ENCODE measurements around the gene C4A. TPM values are rescaled to one million over a fixed set of nuclear protein-coding genes. Genes with fewer than 3 reads are reported as not detected.

C4A gene
- total and polyA plus RNA-seq, 2 of the 13 experiments (the other 11 are each of a cell fraction or from before 2014, with no cell fraction given) = 165 to 478 TPM

DNA sequence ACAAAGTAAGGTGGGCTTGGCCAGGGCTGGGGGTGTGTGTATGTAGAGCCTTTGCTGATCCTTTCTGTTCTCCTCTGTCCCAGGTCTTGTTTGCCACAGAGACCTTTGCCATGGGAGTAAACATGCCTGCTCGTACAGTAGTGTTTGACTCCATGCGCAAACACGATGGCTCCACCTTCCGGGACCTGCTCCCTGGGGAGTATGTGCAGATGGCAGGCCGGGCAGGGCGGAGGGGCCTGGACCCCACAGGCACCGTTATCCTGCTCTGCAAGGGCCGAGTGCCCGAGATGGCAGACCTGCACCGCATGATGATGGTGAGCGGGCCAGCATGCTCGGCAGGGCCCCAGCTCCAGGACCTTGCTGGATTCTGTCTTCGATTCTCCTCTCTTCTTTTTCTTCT lies 16.2 kb upstream of the C4A start:
- H3K27me3 ChIP-seq (ENCODE audit: control insufficient read depth in 1 of 2, insufficient read depth in 2 of 2, low read length in 2 of 2) = no peaks in the 10 kb centered on the region
- H3K79me2 ChIP-seq (ENCODE audit: insufficient read depth, low read length) = peaks cover 3% of the 10 kb centered on the region
- H3K27ac ChIP-seq (ENCODE audit: extremely low read length, insufficient read depth, low read length) = no peak overlapping the region
- POLR2A ChIA-PET = interaction anchor here (0.8 to 1.7 kb wide), 2 partner anchors 8 to 20 kb away, joined by 3 to 5 read pairs; partner anchors contain the start of gene CFB
- no TSS peak for BruUV-seq (replicated peaks)
- no peak overlapping the region for H3K9ac ChIP-seq (ENCODE audit: insufficient read depth, low read depth, low read length)
- TF ChIP-seq, protein P1, sequence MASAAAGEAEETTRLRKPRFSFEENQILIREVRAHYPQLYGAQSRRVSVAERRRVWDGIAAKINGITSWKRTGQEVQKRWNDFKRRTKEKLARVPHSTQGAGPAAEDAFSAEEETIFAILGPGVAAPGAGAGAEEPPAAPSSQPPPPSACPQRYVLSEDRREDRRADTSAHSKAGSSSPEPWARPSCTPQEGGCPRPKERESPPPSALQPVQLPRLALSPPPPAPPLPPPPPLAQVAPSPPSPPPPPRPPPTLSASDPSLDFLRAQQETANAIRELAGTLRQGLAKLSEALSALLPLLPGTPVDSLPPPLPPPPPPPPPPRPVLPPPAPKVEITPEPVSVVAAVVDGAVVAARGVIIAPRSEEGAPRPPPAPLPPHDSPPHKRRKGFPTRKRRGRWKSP (CRISPR knock-in tag; IDR thresholded peaks at IDR 0.05) = no peak
- TF ChIP-seq U2AF2 (IDR thresholded peaks at IDR 0.05; ENCODE audit: low read depth, low read length) (0 out of 2 replicates have a peak, but pooled peaks have one; percentile 31), CHD4 (IDR thresholded peaks at IDR 0.05; ENCODE audit: borderline replicate concordance, low read length) (no peak), ZNF768 (CRISPR knock-in tag; IDR thresholded peaks at IDR 0.05) (peak; percentile 9; the same call in 1 of the 2 replicates), RBFOX2 (IDR thresholded peaks at IDR 0.05; ENCODE audit: low read depth, low read length) (peak; percentile 49), AGO2 (optimal IDR thresholded peaks at IDR 0.05; ENCODE audit: low read depth, low read length) (peak; percentile 54), DR1 (CRISPR knock-in tag; IDR thresholded peaks at IDR 0.05) (no peak), U2AF1 (optimal IDR thresholded peaks at IDR 0.05; ENCODE audit: low read depth, low read length) (no peak)
- H4K20me1 ChIP-seq (ENCODE audit: insufficient read depth, low read length) = no peaks in the 10 kb centered on the region
- ATAC-seq (no peak), FAIRE-seq (no peak), DNase-seq (ENCODE audit: low spot score) (no peak)
- H2AFZ ChIP-seq (ENCODE audit: low read length) = no peak overlapping the region
- peaks cover 57 to 91% of the 10 kb centered on the region in 2 experiments for H3K36me3 ChIP-seq (replicated peaks in 1 of 2; ENCODE audit: control insufficient read depth in 1 of 2, insufficient read depth in 2 of 2, low read length in 2 of 2)
- in situ Hi-C loops (cut with HindIII; ENCODE audit: extremely low pct_ligation_motif_present, low pct_unique_long_range_greater_than_20kb) = no loop called here
- H3K4me3 ChIP-seq (replicated peaks in 1 of 3; ENCODE audit: insufficient read depth in 1 of 3, low read depth in 2 of 3, low read length in 3 of 3) = no peak overlapping the region
- peaks cover 9% of the 10 kb centered on the region for H3K4me1 ChIP-seq (ENCODE audit: insufficient read depth, low read length)
- WGBS (ENCODE audit: low lambda C conversion rate) = 91% methylated on average over 10 of the region's 13 CpGs
- intact Hi-C loops (cut with micrococcal nuclease; ENCODE audit: unreplicated experiment) = no loop called here
- no peaks in the 10 kb centered on the region for H3K9me3 ChIP-seq (ENCODE audit: low read length)
- no peak overlapping the region for H3K4me2 ChIP-seq (ENCODE audit: low read depth, low read length)
- CTCF ChIA-PET (ENCODE audit: low intra/inter-chr PET ratio, low total read pairs) = no interaction called here

DNA sequence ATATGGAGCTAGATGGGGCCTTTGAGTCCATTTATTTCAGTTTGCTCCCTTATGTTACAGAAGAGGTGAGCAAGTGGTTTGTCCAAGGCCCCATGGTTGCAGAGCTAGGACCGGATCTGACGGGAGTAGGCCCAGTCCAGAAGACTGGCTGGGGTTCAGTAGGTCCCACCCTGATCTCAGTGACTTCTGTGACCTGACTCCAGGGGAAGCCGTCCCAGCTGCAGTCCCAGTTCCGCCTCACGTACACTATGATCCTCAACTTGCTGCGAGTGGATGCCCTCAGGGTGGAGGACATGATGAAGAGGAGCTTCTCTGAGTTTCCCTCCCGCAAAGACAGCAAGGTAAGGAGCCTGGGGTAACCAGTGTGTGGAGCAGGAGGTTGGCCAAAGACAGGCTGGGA lies 15.4 kb upstream of the C4A start:
- no peaks in the 10 kb centered on the region; a peak in 1 of 5 replicates for H3K27me3 ChIP-seq (ENCODE audit: control insufficient read depth in 1 of 2, insufficient read depth in 2 of 2, low read length in 2 of 2)
- H2AFZ ChIP-seq (ENCODE audit: low read length) = no peak overlapping the region
- no peak overlapping the region for H3K4me3 ChIP-seq (replicated peaks in 1 of 3; ENCODE audit: insufficient read depth in 1 of 3, low read depth in 2 of 3, low read length in 3 of 3)
- ChIA-PET POLR2A (interaction anchor here (0.8 kb wide), 1 partner anchor 9 kb away, joined by 3 read pairs; no protein-coding TSS in a partner anchor), CTCF (ENCODE audit: low intra/inter-chr PET ratio, low total read pairs) (no interaction called here)
- DNase-seq (ENCODE audit: low spot score) = no peak
- H4K20me1 ChIP-seq (ENCODE audit: insufficient read depth, low read length) = no peaks in the 10 kb centered on the region
- no peaks in the 10 kb centered on the region for H3K9me3 ChIP-seq (ENCODE audit: low read length)
- no peak overlapping the region for H3K27ac ChIP-seq (ENCODE audit: extremely low read length, insufficient read depth, low read length)
- no peak overlapping the region for H3K9ac ChIP-seq (ENCODE audit: insufficient read depth, low read depth, low read length)
- WGBS (ENCODE audit: low lambda C conversion rate) = 92% methylated on average over 7 of the region's 7 CpGs
- BruUV-seq (replicated peaks) = no TSS peak
- intact Hi-C loops (cut with micrococcal nuclease; ENCODE audit: unreplicated experiment) = no loop called here
- peaks cover 16% of the 10 kb centered on the region for H3K4me1 ChIP-seq (ENCODE audit: insufficient read depth, low read length)
- H3K4me2 ChIP-seq (ENCODE audit: low read depth, low read length) = no peak overlapping the region
- TF ChIP-seq ZNF343 (CRISPR knock-in tag; IDR thresholded peaks at IDR 0.05) = no peak
- no peak for TF ChIP-seq ZC3H13 (CRISPR knock-in tag; IDR thresholded peaks at IDR 0.05)
- TF ChIP-seq SNRNP70 (IDR thresholded peaks at IDR 0.05; ENCODE audit: low read depth, low read length) = no peak
- TF ChIP-seq, protein P2, sequence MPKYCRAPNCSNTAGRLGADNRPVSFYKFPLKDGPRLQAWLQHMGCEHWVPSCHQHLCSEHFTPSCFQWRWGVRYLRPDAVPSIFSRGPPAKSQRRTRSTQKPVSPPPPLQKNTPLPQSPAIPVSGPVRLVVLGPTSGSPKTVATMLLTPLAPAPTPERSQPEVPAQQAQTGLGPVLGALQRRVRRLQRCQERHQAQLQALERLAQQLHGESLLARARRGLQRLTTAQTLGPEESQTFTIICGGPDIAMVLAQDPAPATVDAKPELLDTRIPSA (CRISPR knock-in tag; IDR thresholded peaks at IDR 0.05; ENCODE audit: borderline replicate concordance) = no peak
- no peak for TF ChIP-seq ZNF557 (CRISPR knock-in tag; IDR thresholded peaks at IDR 0.05)
- TF ChIP-seq MYC (CRISPR knock-in tag; IDR thresholded peaks at IDR 0.05; ENCODE audit: borderline replicate concordance) = no peak
- no peak for TF ChIP-seq ZNF839 (CRISPR knock-in tag; IDR thresholded peaks at IDR 0.05; ENCODE audit: borderline replicate concordance)
- no peak for TF ChIP-seq ZNF501 (CRISPR knock-in tag; IDR thresholded peaks at IDR 0.05)
- in situ Hi-C loops (cut with HindIII; ENCODE audit: extremely low pct_ligation_motif_present, low pct_unique_long_range_greater_than_20kb) = no loop called here
- no peak for FAIRE-seq
- H3K79me2 ChIP-seq (ENCODE audit: insufficient read depth, low read length) = peaks cover 4% of the 10 kb centered on the region
- no peak for ATAC-seq
- peaks cover 56 to 84% of the 10 kb centered on the region in 2 experiments for H3K36me3 ChIP-seq (replicated peaks in 1 of 2; ENCODE audit: control insufficient read depth in 1 of 2, insufficient read depth in 2 of 2, low read length in 2 of 2)

Data from HepG2 (cell line).